ENCODE results near the gene ATF7.

- no peak for TF ChIP-seq EZH2 (IDR thresholded peaks at IDR 0.05; ENCODE audit: borderline replicate concordance, low read depth, low read length, poor library complexity, severe bottlenecking)
- TF ChIP-seq CTCF (conservative IDR thresholded peaks at IDR 0.05; ENCODE audit: low read depth, low read length): no peak
Measured at GRCh38 chr12:53530061-53530460, 96.1 kb downstream of the ATF7 start.
